EL (cell line): Measurements from ENCODE around the gene ALK.

ENCODE experiments used
- DNase-seq: peaks from one replicate; pipeline ENCODE4 v3.0.0-alpha.2; 2016

ALK gene

DNA sequence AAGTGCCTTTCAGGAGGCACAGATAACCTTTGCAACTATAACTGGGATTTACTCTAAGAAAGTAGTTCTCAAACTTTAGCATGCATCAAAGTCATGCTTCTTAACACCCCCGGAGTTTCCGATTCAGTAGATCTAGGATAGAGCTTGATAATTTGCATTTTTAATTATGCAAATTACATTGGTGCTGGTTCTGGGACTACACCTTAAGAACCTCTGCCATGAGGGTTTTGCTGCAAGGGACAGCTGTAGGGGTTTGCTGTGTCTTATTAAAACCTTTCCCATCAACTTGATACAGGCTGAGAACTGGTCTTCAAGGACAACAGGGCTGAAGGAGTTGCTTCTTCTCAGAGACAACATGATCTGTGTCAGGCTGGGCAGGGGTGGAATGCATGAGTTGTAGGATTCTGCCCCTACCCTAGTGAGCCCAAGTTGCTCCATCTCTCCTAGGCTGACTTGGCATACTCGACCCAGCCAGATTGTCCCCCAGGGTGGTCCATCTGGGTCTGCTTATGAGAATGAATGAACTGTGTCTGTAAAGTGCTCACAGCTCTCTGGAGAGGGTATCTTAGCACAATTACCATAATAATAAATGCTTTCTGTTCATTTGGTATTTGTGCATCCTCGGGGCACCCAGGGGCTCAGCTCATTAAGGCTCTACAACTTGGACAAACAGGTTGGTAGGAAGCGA lies 573.5 kb downstream of the ALK start:
- DNase-seq = no peak

DNA sequence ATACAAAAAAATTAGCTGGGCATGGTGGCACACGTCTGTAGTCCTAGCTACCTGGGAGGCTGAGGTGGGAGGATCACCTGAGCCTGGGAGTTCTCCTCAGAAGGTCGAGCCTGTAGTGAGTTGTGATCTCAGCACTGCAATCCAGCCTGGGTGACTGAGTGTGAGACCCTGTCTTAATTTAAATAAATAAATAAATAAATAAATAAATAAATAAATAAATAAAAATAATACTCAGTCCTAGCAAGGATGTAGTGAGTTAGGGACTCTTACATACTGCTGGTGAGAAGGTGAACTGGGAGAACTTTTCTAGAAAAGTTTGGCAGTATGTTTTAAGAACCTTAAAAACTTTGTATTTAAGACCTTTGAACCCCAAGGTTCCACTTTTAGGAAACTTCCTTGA lies 576.1 kb downstream of the ALK start:
- no peak for DNase-seq

DNA sequence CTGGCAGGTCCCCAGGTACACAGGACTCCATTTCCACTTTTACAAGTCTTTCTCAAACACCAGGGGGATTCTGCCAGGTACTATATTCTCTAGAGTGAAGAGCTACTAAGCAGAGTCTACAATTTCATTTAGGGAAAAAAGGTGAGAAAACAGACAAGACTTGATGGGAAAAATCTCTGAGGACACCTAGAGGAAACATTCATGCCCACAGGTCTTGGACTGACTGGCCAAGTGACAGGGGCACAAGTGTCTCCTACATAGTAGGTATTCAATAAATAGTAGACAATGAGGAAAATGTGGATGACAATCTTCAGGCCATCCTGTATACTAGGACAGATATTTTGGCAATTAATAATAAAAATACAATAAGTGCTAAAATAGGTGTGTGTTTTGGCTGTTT lies 577.6 kb downstream of the ALK start:
- no peak for DNase-seq

DNA sequence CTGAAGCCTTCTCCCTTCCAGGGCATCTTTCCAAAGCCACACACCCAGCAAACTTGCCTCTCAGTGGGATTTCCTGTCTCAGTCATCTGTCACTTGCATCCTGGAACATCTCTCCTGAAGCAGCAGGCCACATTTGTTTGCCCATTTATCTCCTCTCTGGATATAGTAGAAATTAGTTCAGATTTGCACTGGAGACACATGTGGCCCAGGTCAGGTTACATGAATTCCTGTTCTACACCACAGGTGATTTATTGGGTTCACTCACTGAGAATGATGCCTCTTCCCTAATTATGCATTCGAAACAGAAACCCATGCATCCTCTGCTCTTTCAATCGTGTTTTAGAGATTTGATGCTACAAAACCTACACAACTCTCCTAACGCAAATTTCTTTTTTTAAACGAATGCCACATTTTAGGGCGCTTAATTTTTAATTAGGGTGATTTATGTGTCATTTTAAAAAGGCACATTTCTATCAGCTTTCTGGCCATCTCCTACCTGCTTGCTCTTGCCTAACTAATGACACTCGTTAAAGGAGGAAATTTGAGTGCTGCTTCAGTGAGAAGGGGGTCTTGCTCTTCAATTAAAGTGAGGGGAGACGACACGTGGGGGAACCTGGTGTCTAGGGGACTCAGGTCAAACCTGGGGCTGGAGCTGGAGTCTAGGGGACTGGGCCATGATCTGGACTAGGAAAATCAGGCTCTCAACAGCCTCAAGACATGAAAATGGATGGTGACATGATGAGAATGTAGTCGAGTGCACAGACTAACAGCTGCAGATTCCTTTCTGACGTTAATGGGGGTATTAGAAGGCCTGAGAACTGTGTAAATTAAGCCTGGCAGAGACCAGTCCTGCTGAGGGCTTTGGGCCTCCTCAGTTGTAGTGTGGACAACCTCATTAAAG lies 584.8 kb downstream of the ALK start:
- no peak for DNase-seq

DNA sequence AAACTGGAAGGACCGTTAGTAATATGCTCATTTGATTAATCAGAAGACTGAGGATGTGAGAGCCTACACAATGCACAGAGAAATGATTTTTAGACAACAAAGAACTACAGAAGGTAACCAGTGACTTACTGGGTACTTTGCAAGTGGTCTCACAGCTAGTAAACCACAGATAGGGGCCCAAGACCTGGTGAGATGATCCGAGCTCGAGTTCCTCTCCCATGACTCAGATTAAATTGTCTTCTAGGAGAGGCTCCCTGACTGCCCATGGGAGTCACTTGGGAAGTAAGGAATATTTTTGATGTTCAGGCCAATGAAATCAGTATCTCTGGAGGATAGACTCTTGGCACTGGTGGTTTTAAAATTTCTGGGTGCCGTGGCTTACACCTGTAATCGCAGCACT lies 586.0 kb downstream of the ALK start:
- DNase-seq = peak; percentile 23

DNA sequence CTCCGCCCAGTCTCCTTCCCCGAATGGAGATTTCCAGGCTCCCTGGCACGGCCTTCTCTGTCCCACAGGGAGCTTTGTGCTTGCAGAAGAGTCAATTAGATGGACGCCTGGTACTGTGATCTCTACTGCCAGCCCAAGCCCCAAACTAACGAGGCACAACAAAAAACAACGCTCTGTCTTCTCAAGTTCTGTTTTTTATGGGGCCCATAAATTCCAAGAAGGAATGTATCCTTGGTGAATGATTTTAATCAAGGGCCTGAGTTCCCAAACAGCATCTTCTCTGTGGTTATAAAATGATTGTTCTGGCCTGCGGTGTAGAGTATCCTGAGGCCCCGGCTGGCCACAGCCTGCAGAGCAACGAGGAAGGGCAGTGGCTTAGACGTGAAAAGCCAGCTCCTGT lies 586.7 kb downstream of the ALK start:
- DNase-seq = no peak

DNA sequence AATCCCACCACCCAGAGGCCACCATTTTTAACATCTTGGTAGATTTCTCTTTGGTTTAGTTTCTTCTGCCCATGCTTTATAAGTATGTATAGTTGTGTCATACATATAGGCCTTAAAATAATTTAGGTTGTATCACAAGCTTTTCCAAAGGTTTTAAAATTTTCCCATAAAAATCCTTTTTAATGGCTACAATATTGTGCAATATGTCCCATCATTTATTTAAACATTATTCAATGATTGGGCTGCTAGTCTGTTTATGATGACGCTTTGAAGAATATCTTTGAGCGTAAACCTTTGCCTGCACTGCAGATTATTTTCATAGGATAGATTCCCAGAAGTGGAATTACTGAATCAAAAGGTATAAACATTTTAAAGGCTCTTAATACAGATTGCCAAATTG lies 588.8 kb downstream of the ALK start:
- no peak for DNase-seq

DNA sequence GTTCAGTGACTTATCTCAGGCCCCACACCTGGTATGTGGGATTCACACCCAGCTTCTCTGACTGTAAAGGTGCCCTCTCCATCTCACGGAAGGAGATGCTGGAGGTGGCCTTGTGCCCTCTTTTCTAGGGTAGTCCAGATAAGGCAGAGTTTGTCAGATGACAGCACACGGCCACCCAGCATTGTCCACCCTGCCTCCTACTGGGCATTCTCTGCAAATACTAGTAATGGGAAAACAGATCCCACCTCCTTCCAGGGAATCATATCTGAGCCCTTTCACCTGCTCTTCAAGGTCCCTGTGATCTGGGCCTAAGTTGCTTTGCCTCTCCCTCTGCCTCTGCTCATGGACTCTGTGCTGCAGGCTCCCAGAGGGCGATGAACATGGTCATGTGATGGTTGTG lies 591.5 kb downstream of the ALK start:
- DNase-seq = no peak

DNA sequence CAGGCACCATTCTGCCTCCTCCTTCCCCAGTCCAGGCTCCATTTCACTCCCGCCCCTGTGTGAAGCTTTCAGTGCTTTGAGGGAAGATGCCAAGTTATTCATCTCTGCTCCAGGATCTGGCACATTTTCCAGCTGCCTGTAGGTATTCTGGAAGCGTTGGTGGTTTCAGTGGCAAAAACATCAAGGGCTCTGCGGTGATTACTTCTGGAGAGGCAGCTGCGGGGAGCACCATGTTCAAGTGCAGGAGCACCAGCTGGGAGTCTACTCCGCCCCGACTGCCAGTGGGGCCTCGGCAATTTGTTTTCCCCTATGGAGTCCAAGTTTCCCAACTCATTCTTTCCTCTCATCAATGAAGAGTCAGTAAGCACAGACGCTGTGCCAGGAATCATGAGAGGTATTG lies 594.5 kb downstream of the ALK start:
- DNase-seq = no peak

DNA sequence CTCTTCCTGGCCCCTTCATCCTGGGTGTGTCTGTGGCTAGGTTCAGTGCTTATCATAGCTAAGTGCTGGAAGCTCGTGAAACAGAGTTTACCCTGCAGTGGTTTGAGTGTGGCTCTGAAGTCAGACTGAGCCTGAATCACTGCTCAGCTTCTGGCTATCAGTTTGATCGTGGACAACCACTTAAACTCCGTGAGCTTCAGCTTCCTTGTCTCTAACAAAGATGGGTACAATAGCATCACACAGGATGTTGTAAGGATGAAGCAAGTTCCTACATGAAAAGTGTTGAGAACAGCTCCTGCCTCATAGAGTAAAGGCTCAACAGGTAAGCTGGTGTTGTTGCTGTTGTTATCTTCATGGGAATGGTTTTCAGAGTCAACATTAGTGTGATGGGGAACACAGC lies 595.8 kb downstream of the ALK start:
- no peak for DNase-seq

DNA sequence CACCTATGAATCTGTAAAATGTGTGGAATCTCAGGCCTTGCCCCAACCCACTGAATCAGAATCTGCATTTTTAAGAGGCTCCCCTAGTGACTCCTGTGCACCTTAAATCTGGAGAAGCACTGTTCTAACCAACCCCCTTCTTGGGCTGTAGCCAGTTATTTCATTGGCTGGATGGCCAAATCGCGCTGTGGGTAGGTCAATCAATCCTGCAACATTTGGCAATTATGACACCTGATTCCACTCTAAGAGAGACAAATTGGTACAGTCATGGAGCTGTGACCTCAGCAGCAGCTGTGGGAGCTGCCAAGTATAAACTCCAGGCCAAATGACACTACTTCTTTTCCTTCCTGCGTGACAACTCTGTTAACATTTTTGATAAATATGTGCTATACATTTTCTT lies 597.4 kb downstream of the ALK start:
- peak; percentile 8 for DNase-seq

DNA sequence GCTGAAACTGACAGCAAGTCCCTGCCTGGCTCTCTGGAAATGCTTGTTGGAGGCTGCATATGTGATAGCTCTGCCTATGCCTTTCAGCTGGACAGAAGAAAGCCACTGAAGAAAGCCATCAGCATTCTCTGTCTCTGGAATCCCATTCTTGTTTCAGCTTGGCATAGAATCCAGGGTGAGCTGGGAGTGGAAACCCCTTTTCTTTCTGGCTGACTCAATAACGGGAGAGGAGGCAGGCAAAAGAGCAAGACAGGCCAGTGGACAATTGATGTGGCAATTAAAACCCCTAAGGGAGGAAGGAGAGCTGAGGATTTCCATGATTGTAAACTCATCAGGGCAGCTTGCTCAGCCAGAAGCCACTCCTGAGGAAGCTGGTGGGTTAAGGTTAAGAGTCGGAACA lies 598.1 kb downstream of the ALK start:
- no peak for DNase-seq

DNA sequence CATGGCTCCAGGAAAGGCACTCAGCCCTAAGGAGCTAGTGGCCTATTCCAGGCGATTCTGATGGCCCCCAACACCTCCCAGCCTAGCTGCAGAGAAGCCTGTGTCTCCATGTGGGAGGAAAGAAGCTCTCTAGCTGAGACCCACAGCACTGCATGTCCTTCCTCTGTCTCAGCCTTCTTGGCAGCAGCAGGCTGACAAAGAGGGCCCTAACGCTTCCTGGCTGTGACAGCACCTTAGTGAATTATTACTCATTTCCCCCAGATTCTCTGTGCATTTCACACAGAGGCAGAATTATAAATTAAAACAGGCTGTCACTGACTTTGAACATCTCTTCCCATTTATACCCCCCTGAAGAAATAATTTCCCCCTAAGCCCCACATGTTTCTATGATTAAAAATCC lies 599.4 kb downstream of the ALK start:
- peak; percentile 49 for DNase-seq

DNA sequence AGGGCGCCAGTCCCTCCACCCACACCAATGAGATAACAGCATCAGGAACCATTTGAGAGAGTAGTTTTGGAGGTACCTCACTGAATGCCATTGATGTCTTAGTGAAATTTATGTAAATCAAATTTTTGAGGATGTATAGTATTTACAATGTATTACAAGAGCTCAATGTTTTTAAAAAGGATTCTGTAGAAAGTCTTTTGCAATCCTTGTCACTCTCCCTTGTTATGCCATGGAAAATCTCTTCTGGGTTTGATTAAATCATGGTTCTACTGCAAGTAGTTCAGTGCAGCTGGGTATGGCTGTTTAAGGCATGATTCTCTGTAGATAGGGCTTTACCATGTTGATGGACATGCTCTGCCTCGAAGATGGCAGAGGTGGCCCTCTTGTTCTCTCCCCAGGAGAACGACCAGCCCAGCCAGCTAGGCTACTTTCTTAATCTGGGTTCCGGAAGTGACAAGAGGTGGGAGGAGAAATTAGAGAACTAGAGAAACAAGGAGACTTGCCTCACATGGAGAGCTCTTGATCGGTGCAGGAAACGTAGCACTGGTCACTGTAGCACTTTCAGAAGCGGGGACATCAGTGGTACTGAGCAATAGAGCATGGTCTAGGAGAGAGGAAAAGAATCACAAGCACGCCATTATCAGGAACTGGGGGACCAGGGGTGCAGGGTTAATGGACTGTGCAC lies 603.4 kb downstream of the ALK start:
- DNase-seq = no peak

DNA sequence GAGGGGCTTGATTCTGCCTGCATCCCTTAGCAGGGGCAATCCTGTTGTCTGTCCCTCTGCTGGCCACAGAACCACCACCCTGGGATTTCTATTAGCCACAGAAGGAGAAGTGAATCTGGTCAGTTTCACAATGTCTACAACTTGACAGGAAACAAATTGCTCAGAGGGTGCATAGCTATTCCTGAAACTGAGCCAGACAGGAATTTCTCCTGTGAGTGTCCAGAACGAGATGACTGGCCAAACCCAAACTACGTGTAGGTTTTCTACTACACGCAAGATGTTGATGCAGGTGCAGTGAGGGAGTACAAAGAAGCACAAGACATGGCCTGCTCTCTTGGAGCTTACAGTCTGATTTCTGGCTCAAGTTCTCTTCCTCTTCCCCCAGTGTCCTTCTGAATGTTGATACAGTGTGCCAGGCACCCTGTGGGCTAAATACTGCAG lies 604.3 kb downstream of the ALK start:
- DNase-seq = peak; percentile 25

DNA sequence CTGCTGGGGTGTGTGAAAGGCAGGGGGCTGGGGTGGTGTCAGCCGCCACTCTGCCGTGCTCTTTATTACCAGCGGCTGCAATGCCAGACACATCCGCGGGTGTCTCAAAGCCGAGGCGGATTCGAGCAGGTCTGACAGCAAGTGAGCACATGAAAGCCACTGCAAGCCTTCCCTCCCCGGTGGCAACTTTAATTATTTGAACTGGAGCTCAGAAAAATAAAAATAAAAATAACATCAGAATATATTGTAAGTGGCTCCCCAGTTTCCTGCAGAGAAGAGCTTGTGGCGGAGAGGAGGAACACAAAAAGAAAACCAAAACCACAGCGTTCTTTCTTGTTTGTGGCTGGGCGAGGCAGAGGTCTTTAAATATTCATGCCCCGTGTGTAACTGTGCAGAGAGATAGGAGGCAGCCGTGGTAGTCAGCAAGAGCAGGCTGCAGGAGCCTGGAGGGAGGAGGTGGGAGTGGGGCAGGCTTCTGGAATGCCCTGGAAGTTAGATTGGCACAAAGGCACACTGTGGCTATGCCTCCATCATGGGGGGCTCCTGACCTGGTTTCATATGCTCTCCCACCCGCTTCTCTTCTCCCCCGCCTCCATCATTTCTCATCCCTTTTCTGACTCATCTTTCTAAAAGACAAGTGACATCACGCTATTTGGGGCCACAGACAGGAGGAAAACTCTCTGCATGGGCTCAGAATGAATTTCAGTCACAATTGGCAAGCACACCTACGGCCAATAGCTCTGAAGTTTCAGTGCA lies 606.4 kb downstream of the ALK start:
- DNase-seq = no peak

DNA sequence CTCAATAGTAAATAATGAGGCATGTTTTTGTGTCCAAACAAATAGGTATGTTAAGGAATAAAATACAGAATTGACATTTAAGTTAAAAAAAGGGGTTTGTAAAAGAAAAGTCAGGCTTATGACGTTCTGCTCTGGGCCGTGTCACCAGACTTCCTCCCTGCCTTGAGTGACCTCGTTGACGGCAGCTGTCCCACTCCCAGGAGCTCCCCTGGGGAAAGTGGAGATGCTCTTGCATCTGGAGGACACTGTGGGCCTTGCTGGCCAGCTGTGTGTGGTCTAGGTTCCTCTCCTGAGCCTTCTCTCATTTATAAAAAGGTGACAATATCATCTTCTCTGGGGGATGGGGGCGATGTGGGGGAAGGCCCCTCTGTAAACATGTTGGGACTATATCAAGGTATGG lies 609.9 kb downstream of the ALK start:
- DNase-seq = no peak

DNA sequence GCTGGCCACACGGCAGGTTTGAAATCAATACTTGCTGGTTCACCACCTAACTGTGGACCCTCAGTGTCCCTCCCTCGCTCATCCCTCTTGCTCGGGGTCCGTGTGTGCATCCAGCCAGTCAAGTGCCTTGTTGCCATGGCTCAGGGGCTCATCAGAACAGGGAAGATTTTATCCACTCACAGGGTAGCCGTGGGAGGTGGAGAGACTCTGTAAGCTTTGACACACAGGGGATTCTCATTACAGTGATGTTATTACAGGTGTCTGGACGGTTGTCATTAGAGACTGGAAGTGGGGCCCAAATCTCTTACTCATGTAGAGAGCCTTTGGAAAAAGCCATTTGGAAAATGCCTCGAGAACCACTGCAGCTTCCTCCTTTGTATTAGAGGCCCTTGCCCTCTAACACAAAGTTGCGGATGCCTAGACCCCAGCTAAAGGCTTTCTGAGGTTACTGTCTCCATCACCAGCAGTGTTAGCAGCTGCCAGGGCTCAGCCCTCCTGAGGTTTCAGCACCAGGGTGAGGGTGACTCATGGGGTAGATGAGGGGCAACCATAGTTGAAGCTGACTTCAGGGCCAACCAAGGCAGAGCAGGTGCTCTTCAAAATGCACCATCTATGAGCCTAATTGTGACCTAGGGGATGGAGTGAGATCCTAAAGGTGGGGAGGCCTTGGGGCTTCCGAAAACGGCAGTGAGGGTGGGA lies 610.6 kb downstream of the ALK start:
- DNase-seq = no peak

DNA sequence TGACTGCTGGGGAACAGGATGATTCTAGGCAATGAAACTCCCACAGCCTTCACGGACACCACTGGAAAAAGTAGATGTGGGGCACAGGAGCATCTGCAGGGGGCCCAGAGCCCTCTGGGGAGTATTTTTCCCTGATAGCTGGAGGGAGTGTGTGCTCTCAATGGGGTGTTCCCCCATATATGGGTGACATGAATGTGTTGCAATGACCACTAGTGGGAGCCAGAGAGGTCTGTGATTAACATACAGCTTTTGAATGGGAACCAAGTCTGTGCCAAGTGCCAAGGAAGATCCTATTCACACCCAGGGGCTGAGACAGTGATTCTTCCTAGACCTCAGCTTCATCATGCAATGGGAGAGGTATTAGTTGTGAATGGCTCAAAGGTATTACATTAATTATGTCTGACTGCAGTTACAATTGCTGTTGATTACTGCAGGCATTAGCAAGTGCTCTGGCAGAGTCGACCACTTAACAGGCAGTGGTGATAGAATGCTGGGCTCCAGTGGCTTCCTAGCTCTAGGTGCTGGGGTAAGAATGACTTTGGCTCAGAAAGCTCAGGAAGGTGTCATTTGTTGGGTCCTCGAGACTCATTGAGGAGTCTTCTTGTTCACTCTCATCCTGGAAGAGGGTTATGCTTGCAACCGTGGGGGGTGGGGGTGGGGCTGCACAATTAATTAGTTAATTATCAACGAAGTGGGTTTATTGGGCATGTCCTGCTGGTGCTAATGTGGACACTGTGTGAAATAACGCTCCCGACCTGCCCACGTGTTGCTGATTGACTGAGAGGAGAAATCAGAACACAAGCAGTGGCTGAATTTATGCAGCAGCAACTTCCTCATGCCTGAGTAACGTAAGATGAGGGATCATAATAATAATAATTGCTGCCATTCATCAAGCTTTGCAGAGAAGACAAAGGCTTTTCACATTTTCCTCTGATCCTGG lies 612.0 kb downstream of the ALK start:
- DNase-seq = peak; percentile 70

DNA sequence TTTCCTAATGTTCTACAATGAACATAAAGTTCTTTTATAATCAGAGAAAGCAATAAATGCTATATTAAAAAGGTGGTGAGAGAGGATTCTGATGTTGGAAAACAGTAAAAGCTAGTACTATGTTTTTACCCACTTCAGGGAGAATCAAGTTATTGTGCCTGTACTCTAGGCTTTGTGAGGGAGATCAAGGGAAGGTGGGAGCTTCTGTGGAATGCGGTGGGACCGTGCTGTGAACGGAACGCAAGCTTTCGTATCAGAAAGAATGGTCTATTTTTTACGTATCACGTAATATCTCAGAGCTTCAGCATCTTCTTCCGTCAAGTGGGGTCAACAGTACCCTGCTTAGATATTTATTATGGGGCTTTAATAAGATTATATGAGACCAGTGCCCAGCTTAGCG lies 613.0 kb downstream of the ALK start:
- DNase-seq = no peak

DNA sequence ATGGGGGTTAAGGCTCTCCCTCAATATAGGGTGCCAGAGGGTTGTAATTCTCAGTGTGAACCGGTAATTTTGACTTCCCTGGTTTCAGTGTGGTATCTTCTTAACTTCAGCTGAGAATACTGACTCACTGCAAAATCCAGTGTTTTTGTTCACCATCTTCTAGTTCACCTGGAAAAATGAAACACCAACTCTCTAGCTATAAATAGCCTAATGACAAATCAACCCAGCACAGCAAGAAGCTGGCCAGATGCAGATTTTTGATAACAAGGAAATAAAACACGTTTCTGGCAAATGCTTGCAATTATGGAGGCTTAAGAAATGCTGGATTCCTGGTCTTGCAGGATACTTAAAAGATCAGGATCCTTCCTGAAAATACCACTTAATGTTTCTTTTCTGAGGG lies 613.9 kb downstream of the ALK start:
- no peak for DNase-seq
